Suprapubic skin (tissue), 4 donors: ENCODE measurements around the gene SDHC.

Experiments
- CTCF ChIP-seq, 2 donors: fragments of 200-600 bp in 1 of 2; fragments of 450-650 bp in 1 of 2; sonication (generic) in 1 of 2; IDR thresholded peaks; one replicate each; pipeline ENCODE4 v1.5.1; 2016 to 2019; ENCODE audit warnings: antibody characterized with exemption in 2 of 2, mild to moderate bottlenecking in 1 of 2, moderate library complexity in 1 of 2
- POLR2A ChIP-seq, 2 donors: fragments of 450-650 bp; IDR thresholded peaks; one replicate each; pipeline ENCODE4 v1.6.1; 2017; ENCODE audit warnings: antibody characterized with exemption in 2 of 2, mild to moderate bottlenecking in 2 of 2, moderate library complexity in 2 of 2
- POLR2AphosphoS5 ChIP-seq, 3 donors: sonication (generic); formaldehyde crosslinking; IDR thresholded peaks; one replicate each; pipeline ENCODE4 v1.6.1; 2017; ENCODE audit warnings: antibody characterized with exemption in 3 of 3

- TF ChIP-seq POLR2A (IDR thresholded peaks at IDR 0.05) = no peak
- TF ChIP-seq POLR2AphosphoS5 (IDR thresholded peaks at IDR 0.05) = no peak
- TF ChIP-seq CTCF (IDR thresholded peaks at IDR 0.05) = no peak
Measured at GRCh38 chr1:161359291-161359690, 45.1 kb downstream of the SDHC start.
